ELF-1 (cell line): ENCODE measurements around the gene ECPAS.

Experiments used
- DNase-seq: peaks from one replicate; pipeline ENCODE4 v3.0.0-alpha.2; 2016; ENCODE audit warnings: low read depth, low spot score

Gene ECPAS

GRCh38 chr9:111349766-111350165, 134.4 kb downstream of the ECPAS start:
- DNase-seq: no peak

- DNase-seq: no peak
Observed at GRCh38 chr9:111348821-111349271, 135.3 kb downstream of the ECPAS start.

GRCh38 chr9:111334318-111334863, 149.8 kb downstream of the ECPAS start:
- peak; percentile 28 for DNase-seq

- DNase-seq: no peak
Observed at GRCh38 chr9:111330124-111330523, 154.1 kb downstream of the ECPAS start, which contains the start of gene OR2K2. TSS of gene OR2K2 (minus strand) at chr9:111330224. CDS start at chr9:111328433, 1,791 bp downstream.

- DNase-seq: no peak
Observed at GRCh38 chr9:111320631-111321030, 163.6 kb downstream of the ECPAS start.

- DNase-seq: no peak
Observed at GRCh38 chr9:111316796-111317195, 167.4 kb downstream of the ECPAS start.
